C4-2B (cell line): ENCODE results near the gene TSPAN10.

Source experiments
- H3K27ac ChIP-seq: fragments of 450-650 bp; 2 replicates; pipeline ENCODE4 v1.5.1; 2017
- CTCF ChIP-seq: fragments of 450-650 bp; conservative IDR thresholded peaks from 2 replicates; pipeline ENCODE4 v1.5.1; 2017; ENCODE audit warnings: mild to moderate bottlenecking
- ZFX ChIP-seq: fragments of 450-650 bp; IDR thresholded peaks from 2 replicates; pipeline ENCODE4 v1.6.1; 2017

Gene TSPAN10

GRCh38 chr17:81662002-81662401 lies 25.0 kb downstream of the TSPAN10 start:
- no peak for TF ChIP-seq CTCF
- TF ChIP-seq ZFX: no peak
- no peak overlapping the region for H3K27ac ChIP-seq

- TF ChIP-seq CTCF: no peak
- no peak for TF ChIP-seq ZFX
- H3K27ac ChIP-seq: no peak overlapping the region
Observed at GRCh38 chr17:81664051-81664470, 27.1 kb downstream of the TSPAN10 start.

- peak overlapping the region; percentile 98 for H3K27ac ChIP-seq
- no peak for TF ChIP-seq CTCF
- no peak for TF ChIP-seq ZFX
Observed at GRCh38 chr17:81665205-81666091, 28.5 kb downstream of the TSPAN10 start.

- TF ChIP-seq CTCF (no peak), ZFX (no peak)
- H3K27ac ChIP-seq: peak overlapping the region; percentile 98
Observed at GRCh38 chr17:81666092-81666341, 29.0 kb downstream of the TSPAN10 start.

- H3K27ac ChIP-seq: peak within 1 kb of the TSS; percentile 98
- TF ChIP-seq ZFX (0 out of 2 replicates have a peak, but pooled peaks have one; percentile 46), CTCF (no peak)
Observed at GRCh38 chr17:81666342-81667191, 29.6 kb downstream of the TSPAN10 start, which contains the start of the genes CCDC137 and OXLD1. Gene CCDC137, plus strand, starts transcription at chr17:81666737. Its CDS starts 30 bp downstream, at chr17:81666767. Gene OXLD1, minus strand, starts transcription at chr17:81666605. Its CDS starts 28 bp downstream, at chr17:81666577.

- H3K27ac ChIP-seq: peak overlapping the region; percentile 98
- TF ChIP-seq ZFX: no peak
- TF ChIP-seq CTCF: no peak
Observed at GRCh38 chr17:81667754-81668153, 30.8 kb downstream of the TSPAN10 start.

GRCh38 chr17:81672504-81672903 lies 35.5 kb downstream of the TSPAN10 start:
- no peak overlapping the region for H3K27ac ChIP-seq
- TF ChIP-seq ZFX (no peak), CTCF (no peak)
